Measurements from ENCODE around the gene RAX. TPM values are rescaled to one million over a fixed set of nuclear protein-coding genes. Genes with fewer than 3 reads are reported as not detected.

Gene RAX
- total RNA-seq, 1 donor from 2014 or later = not detected

GRCh38 chr18:59220164-59220783 lies 53.0 kb downstream of the RAX start:
- peak; percentile 22 for DNase-seq (ENCODE audit: low spot score)
- H3K27ac Mint-ChIP-seq (ENCODE audit: unreplicated experiment) = no peak overlapping the region
- peaks cover 11% of the 10 kb centered on the region for H3K4me1 Mint-ChIP-seq (ENCODE audit: unreplicated experiment)
- H3K4me3 Mint-ChIP-seq (ENCODE audit: unreplicated experiment) = peak overlapping the region; percentile 83
- TF ChIP-seq, protein P1, sequence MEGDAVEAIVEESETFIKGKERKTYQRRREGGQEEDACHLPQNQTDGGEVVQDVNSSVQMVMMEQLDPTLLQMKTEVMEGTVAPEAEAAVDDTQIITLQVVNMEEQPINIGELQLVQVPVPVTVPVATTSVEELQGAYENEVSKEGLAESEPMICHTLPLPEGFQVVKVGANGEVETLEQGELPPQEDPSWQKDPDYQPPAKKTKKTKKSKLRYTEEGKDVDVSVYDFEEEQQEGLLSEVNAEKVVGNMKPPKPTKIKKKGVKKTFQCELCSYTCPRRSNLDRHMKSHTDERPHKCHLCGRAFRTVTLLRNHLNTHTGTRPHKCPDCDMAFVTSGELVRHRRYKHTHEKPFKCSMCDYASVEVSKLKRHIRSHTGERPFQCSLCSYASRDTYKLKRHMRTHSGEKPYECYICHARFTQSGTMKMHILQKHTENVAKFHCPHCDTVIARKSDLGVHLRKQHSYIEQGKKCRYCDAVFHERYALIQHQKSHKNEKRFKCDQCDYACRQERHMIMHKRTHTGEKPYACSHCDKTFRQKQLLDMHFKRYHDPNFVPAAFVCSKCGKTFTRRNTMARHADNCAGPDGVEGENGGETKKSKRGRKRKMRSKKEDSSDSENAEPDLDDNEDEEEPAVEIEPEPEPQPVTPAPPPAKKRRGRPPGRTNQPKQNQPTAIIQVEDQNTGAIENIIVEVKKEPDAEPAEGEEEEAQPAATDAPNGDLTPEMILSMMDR (IDR thresholded peaks at IDR 0.05; ENCODE audit: unreplicated experiment) = no peak
- H3K27me3 Mint-ChIP-seq (ENCODE audit: unreplicated experiment) = peaks cover 19% of the 10 kb centered on the region
- H3K36me3 Mint-ChIP-seq (ENCODE audit: low read depth, unreplicated experiment) = peaks cover 4% of the 10 kb centered on the region
- no peaks in the 10 kb centered on the region for H3K9me3 Mint-ChIP-seq (ENCODE audit: unreplicated experiment)

- Mint-ChIP-seq H3K4me3 (ENCODE audit: unreplicated experiment) (peak within 1 kb of the TSS; percentile 83), H3K27me3 (ENCODE audit: unreplicated experiment) (peaks cover 19% of the 10 kb centered on the region), H3K36me3 (ENCODE audit: low read depth, unreplicated experiment) (peaks cover 4% of the 10 kb centered on the region), H3K27ac (ENCODE audit: unreplicated experiment) (no peak within 1 kb of the TSS), H3K4me1 (ENCODE audit: unreplicated experiment) (peaks cover 11% of the 10 kb centered on the region), H3K9me3 (ENCODE audit: unreplicated experiment) (no peaks in the 10 kb centered on the region)
- no peak for DNase-seq (ENCODE audit: low spot score)
- TF ChIP-seq, protein P1 (IDR thresholded peaks at IDR 0.05; ENCODE audit: unreplicated experiment) = no peak
Observed at GRCh38 chr18:59219672-59220163, 53.5 kb downstream of the RAX start, which contains the start of gene GRP. Gene GRP (plus strand): TSS chr18:59220158. CDS start chr18:59220266, 108 bp downstream.

GRCh38 chr18:59218018-59218417 lies 55.2 kb downstream of the RAX start:
- peaks cover 4% of the 10 kb centered on the region for H3K36me3 Mint-ChIP-seq (ENCODE audit: low read depth, unreplicated experiment)
- TF ChIP-seq, protein P1 (IDR thresholded peaks at IDR 0.05; ENCODE audit: unreplicated experiment) = no peak
- peaks cover 11% of the 10 kb centered on the region for H3K4me1 Mint-ChIP-seq (ENCODE audit: unreplicated experiment)
- no peak overlapping the region for H3K27ac Mint-ChIP-seq (ENCODE audit: unreplicated experiment)
- no peaks in the 10 kb centered on the region for H3K9me3 Mint-ChIP-seq (ENCODE audit: unreplicated experiment)
- no peak overlapping the region for H3K4me3 Mint-ChIP-seq (ENCODE audit: unreplicated experiment)
- peaks cover 22% of the 10 kb centered on the region for H3K27me3 Mint-ChIP-seq (ENCODE audit: unreplicated experiment)
- DNase-seq (ENCODE audit: low spot score) = no peak

Other genes starting within 250 kb of the RAX start
- 24.6 TPM for gene SEC11C, start 133.6 kb downstream of the RAX start, total RNA-seq (ENCODE audit: unreplicated experiment)
- not detected for gene GRP, start 53.3 kb downstream of the RAX start, total RNA-seq (ENCODE audit: unreplicated experiment)
- gene CPLX4, start 45.2 kb upstream of the RAX start, total RNA-seq (ENCODE audit: unreplicated experiment) = not detected
- 38.5 TPM for gene LMAN1, start 85.8 kb upstream of the RAX start, total RNA-seq (ENCODE audit: unreplicated experiment)

All from endothelial cell (in vitro differentiated cells).